Measurements from ENCODE around the gene DHCR24. TPM values are rescaled to one million over a fixed set of nuclear protein-coding genes. Genes with fewer than 3 reads are reported as not detected.

Gene DHCR24
- total RNA-seq, 1 donor from 2014 or later, result 149 TPM

DNA sequence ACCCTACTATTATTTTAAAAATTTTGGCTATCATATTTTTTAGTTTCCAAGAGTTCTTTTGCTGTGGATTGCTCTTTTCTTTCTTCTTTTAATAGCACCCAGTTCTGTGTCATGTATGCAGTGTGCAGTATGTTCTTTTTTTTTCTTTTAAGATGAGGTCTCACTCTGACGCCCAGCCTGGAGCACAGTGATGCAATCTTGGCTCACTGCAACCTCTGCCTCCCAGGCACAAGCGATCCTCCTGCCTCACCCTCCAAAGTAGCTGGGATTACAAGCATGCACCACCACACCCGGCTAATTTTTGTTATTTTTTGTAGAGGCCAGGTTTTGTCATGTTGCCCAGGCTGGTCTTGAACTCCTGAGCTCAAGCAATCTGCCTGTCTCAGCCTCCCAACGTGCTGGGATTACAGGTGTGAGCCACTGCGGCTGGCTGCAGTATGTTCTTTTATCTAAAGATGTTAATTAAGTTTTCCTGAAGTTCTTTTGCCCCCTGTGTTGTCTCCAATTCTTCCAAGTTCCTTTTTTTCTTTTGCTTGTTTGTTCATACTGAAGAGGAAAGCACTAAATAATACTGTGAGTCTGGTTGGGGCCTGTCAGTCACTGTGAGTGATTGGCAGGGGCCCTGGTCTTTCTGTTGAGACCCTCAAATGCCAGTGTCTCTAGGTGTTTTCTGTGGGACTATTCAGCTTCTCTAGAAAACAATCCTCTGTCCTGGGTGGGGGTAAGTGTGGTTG lies 68.4 kb downstream of the DHCR24 start:
- Mint-ChIP-seq H3K4me1 (ENCODE audit: unreplicated experiment) (peaks cover 9% of the 10 kb centered on the region), H3K36me3 (no peaks in the 10 kb centered on the region), H3K27ac (peak overlapping the region; percentile 65), H3K9me3 (peaks cover 6% of the 10 kb centered on the region), H3K27me3 (peaks cover 14% of the 10 kb centered on the region), H3K4me3 (peak overlapping the region; percentile 18)
- DNase-seq (ENCODE audit: extremely low spot score, unreplicated experiment), result peak; percentile 36
- TF ChIP-seq, protein P1, sequence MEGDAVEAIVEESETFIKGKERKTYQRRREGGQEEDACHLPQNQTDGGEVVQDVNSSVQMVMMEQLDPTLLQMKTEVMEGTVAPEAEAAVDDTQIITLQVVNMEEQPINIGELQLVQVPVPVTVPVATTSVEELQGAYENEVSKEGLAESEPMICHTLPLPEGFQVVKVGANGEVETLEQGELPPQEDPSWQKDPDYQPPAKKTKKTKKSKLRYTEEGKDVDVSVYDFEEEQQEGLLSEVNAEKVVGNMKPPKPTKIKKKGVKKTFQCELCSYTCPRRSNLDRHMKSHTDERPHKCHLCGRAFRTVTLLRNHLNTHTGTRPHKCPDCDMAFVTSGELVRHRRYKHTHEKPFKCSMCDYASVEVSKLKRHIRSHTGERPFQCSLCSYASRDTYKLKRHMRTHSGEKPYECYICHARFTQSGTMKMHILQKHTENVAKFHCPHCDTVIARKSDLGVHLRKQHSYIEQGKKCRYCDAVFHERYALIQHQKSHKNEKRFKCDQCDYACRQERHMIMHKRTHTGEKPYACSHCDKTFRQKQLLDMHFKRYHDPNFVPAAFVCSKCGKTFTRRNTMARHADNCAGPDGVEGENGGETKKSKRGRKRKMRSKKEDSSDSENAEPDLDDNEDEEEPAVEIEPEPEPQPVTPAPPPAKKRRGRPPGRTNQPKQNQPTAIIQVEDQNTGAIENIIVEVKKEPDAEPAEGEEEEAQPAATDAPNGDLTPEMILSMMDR (conservative IDR thresholded peaks at IDR 0.05), result no peak

DNA sequence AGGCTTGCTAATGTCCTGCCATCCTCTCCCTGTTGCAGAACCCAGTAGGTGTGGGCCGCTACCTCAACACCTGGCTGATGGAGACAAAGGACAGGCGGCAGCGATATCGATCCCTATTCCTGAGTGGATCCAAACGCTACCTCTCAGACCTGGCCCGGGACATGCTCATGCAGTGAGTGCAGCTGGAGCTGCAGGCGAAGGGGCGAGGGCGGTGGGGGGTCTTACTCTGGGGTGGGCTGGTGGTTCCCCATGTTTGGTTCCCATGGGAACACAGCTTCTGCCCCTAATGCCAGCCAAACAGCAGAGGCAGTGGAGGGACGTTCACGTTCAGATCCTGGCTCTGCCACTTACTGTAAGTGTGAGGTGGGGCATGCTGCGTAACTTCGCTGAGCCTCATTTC lies 70.0 kb downstream of the DHCR24 start:
- Mint-ChIP-seq H3K27ac (no peak overlapping the region), H3K4me1 (ENCODE audit: unreplicated experiment) (peaks cover 14% of the 10 kb centered on the region), H3K27me3 (peaks cover 12% of the 10 kb centered on the region), H3K4me3 (no peak overlapping the region), H3K36me3 (no peaks in the 10 kb centered on the region), H3K9me3 (no peaks in the 10 kb centered on the region)
- DNase-seq (ENCODE audit: extremely low spot score, unreplicated experiment), result peak; percentile 48
- TF ChIP-seq, protein P1 (conservative IDR thresholded peaks at IDR 0.05), result no peak

DNA sequence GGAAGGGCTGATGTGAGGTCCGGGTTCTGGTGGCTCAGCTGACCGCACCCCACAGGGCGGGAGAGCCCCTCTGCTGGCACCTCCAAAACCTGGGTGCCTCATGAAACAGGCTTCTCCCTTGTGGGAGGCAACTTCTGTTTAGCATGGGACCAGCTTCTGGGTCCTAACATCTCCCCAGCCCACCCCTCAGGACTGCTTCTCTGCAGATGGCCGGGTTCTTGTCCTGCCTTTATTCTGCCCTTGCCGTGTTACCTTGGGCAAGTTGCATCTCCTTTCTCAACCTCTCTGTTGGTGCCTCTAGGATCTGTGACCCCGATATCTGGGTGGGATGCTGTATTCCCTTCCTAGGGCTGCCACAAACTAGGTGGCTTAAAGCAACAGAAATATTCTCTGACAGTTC lies 70.9 kb downstream of the DHCR24 start:
- peaks cover 12% of the 10 kb centered on the region for H3K27me3 Mint-ChIP-seq
- no peak overlapping the region for H3K4me3 Mint-ChIP-seq
- TF ChIP-seq, protein P1 (conservative IDR thresholded peaks at IDR 0.05), result no peak
- no peaks in the 10 kb centered on the region for H3K36me3 Mint-ChIP-seq
- no peak overlapping the region for H3K27ac Mint-ChIP-seq
- peak; percentile 45 for DNase-seq (ENCODE audit: extremely low spot score, unreplicated experiment)
- no peaks in the 10 kb centered on the region for H3K9me3 Mint-ChIP-seq
- peaks cover 14% of the 10 kb centered on the region for H3K4me1 Mint-ChIP-seq (ENCODE audit: unreplicated experiment)

DNA sequence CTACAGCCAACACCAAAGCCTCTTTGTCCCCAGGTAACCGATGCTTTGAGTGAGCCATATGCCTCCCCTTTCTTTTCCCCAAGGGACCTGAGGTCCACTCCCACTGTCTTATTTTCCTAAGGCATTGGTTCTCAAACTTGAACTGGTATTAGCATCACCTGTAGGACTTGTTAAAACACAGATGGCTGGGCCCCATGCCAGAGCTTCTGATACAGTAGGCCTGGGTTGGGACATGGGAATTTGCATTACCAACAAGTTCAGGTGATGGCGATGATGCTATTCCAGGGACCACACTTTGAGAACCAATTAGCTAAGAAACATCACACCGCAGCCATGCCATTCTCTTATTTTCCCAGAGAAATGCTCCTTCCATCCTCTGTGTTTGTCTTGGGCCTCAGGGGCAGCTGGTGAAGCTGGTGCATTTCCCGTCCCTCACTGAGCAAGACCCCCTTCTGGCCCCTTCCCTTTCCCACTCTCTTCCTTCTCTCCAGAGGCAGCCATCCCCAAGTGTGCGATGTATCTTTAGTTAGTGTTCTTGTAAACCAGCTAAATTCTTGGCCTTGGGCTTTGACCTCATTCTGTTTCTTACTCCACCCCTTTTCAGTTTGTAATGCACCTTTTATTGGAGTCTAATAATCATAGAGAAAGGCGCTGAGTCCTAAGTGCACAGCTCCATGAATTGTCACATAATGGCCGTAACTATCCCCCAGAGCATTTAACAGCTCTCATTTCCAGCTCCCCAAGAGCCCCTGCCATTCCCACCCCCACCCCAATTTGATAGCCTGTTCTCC lies 71.7 kb downstream of the DHCR24 start:
- no peak overlapping the region for H3K27ac Mint-ChIP-seq
- H3K9me3 Mint-ChIP-seq, result no peaks in the 10 kb centered on the region
- no peak overlapping the region for H3K4me3 Mint-ChIP-seq
- peaks cover 18% of the 10 kb centered on the region for H3K4me1 Mint-ChIP-seq (ENCODE audit: unreplicated experiment)
- H3K36me3 Mint-ChIP-seq, result no peaks in the 10 kb centered on the region
- peaks cover 15% of the 10 kb centered on the region for H3K27me3 Mint-ChIP-seq
- TF ChIP-seq, protein P1 (conservative IDR thresholded peaks at IDR 0.05), result no peak
- DNase-seq (ENCODE audit: extremely low spot score, unreplicated experiment), result peak; percentile 18

DNA sequence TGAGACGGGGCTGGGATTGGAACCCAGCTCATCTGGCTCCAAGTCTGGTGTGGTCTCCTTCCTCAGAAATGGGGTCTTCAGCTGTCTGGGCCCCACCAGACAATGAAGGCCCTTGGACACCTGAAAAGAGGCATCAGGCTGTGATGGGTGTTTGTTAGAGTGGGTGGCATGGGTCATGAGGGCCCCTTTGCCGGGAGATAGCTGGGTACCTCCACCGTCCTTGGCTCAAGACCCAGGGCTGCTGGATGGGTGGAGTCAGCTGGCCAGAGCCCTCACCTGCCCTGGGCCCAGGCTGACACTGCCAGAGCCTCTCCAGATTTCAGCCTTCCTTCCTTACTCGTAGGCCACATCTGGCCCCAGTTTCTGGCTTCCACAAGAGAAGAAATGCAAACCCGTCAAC lies 72.4 kb downstream of the DHCR24 start:
- peak; percentile 43 for DNase-seq (ENCODE audit: extremely low spot score, unreplicated experiment)
- no peaks in the 10 kb centered on the region for H3K9me3 Mint-ChIP-seq
- no peaks in the 10 kb centered on the region for H3K36me3 Mint-ChIP-seq
- peaks cover 23% of the 10 kb centered on the region for H3K4me1 Mint-ChIP-seq (ENCODE audit: unreplicated experiment)
- TF ChIP-seq, protein P1 (conservative IDR thresholded peaks at IDR 0.05), result no peak
- H3K4me3 Mint-ChIP-seq, result no peak overlapping the region
- peaks cover 15% of the 10 kb centered on the region for H3K27me3 Mint-ChIP-seq
- H3K27ac Mint-ChIP-seq, result no peak overlapping the region
